Measurements from ENCODE around the gene KCNJ2.

DNA sequence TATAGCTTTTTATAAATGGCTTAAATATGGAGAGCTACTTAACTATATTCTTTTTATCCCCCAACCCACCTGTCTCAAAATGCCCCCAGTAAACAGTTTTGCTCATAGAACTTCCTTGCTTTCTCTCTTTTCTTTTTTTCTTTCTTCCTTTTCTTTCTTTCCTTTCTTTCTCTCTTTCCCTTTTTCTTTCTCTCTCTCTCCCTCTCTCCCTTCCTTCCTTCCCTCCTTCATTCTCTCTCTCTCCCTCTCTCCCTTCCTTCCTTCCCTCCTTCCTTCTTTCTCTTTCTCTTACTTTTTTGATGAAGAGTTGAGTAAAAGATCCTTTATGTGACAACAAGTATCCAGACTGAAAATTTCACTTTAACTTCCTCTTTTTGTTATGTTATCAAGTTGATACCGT lies 48.2 kb downstream of the KCNJ2 start:
- TF ChIP-seq, protein P1, sequence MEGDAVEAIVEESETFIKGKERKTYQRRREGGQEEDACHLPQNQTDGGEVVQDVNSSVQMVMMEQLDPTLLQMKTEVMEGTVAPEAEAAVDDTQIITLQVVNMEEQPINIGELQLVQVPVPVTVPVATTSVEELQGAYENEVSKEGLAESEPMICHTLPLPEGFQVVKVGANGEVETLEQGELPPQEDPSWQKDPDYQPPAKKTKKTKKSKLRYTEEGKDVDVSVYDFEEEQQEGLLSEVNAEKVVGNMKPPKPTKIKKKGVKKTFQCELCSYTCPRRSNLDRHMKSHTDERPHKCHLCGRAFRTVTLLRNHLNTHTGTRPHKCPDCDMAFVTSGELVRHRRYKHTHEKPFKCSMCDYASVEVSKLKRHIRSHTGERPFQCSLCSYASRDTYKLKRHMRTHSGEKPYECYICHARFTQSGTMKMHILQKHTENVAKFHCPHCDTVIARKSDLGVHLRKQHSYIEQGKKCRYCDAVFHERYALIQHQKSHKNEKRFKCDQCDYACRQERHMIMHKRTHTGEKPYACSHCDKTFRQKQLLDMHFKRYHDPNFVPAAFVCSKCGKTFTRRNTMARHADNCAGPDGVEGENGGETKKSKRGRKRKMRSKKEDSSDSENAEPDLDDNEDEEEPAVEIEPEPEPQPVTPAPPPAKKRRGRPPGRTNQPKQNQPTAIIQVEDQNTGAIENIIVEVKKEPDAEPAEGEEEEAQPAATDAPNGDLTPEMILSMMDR (optimal IDR thresholded peaks at IDR 0.05 in 1 of 3, IDR thresholded peaks at IDR 0.05 in 1 of 3, conservative IDR thresholded peaks at IDR 0.05 in 1 of 3; ENCODE audit: extremely low read depth in 1 of 3, insufficient read depth in 2 of 3, low read length in 3 of 3), result no peak
- TF ChIP-seq EZH2 (IDR thresholded peaks at IDR 0.05; ENCODE audit: low read length), result no peak
